OCI-LY3 (cell line): Measurements from ENCODE around the gene LAIR2.

Source experiments
- H2AFZ ChIP-seq: fragments of 200-600, 300-600 bp; shearing (Covaris generic); 2 replicates; pipeline ENCODE4 v1.6.0; 2014; ENCODE audit warnings: antibody characterized with exemption, low read depth, low read length
- H3K27ac ChIP-seq: fragments of 200-600, 300-600 bp; sonication (generic); 2 replicates; pipeline ENCODE4 v1.5.1; 2014; ENCODE audit warnings: mild to moderate bottlenecking, low read length, moderate library complexity, mixed read lengths
- H3K27me3 ChIP-seq: fragments of 200-600, 300-600 bp; sonication (generic); 2 replicates; pipeline ENCODE4 v1.6.1; 2014; ENCODE audit warnings: low read depth, low read length, mixed read lengths
- H3K36me3 ChIP-seq: fragments of 200-600, 300-600 bp; sonication (generic); replicated peaks from 2 replicates; pipeline ENCODE3; 2014; ENCODE audit warnings: low read depth, low read length, mixed read lengths
- H3K4me1 ChIP-seq: fragments of 300-600, 200-600 bp; sonication (generic); 2 replicates; pipeline ENCODE4 v1.6.1; 2014; ENCODE audit warnings: low read length, mixed read lengths
- H3K4me2 ChIP-seq: fragments of 200-600, 300-600 bp; sonication (generic); 2 replicates; pipeline ENCODE4 v1.6.1; 2014; ENCODE audit warnings: low read length, mixed read lengths
- H3K4me3 ChIP-seq: fragments of 300-600, 200-600 bp; sonication (generic); 2 replicates; pipeline ENCODE4 v1.5.1; 2014; ENCODE audit warnings: antibody characterized with exemption, mild to moderate bottlenecking, low read length, moderate library complexity
- H3K79me2 ChIP-seq: fragments of 300-600, 200-600 bp; shearing (Covaris generic); 2 replicates; pipeline ENCODE4 v1.6.1; 2014; ENCODE audit warnings: mild to moderate bottlenecking, low read length, mixed read lengths
- H3K9ac ChIP-seq: fragments of 300-600, 200-600 bp; shearing (Covaris generic); 2 replicates; pipeline ENCODE4 v1.6.0; 2014; ENCODE audit warnings: mild to moderate bottlenecking, low read length, moderate library complexity
- H3K9me3 ChIP-seq: fragments of 200-600, 300-600 bp; shearing (Covaris generic); 2 replicates; pipeline ENCODE4 v1.6.1; 2014; ENCODE audit warnings: low read length, mixed read lengths; ENCODE audit not compliant: insufficient read depth
- H4K20me1 ChIP-seq: fragments of 200-600, 300-600 bp; sonication (generic); 2 replicates; pipeline ENCODE4 v1.6.1; 2016; ENCODE audit warnings: low read length, mixed read lengths; ENCODE audit not compliant: insufficient read depth
- EZH2phosphoT487 ChIP-seq: fragments of 200-600 bp; shearing (Covaris generic); IDR thresholded peaks from 2 replicates; pipeline ENCODE4 v1.6.1; 2018; ENCODE audit warnings: antibody characterized with exemption, mixed run types, low read depth
- TF ChIP-seq, protein P1 (sequence below): fragments of 200-600, 300-600 bp; sonication (generic); IDR thresholded peaks from 2 replicates; pipeline ENCODE4 v1.5.1; 2014; ENCODE audit warnings: antibody characterized with exemption, low read length, low read depth

Gene LAIR2

DNA sequence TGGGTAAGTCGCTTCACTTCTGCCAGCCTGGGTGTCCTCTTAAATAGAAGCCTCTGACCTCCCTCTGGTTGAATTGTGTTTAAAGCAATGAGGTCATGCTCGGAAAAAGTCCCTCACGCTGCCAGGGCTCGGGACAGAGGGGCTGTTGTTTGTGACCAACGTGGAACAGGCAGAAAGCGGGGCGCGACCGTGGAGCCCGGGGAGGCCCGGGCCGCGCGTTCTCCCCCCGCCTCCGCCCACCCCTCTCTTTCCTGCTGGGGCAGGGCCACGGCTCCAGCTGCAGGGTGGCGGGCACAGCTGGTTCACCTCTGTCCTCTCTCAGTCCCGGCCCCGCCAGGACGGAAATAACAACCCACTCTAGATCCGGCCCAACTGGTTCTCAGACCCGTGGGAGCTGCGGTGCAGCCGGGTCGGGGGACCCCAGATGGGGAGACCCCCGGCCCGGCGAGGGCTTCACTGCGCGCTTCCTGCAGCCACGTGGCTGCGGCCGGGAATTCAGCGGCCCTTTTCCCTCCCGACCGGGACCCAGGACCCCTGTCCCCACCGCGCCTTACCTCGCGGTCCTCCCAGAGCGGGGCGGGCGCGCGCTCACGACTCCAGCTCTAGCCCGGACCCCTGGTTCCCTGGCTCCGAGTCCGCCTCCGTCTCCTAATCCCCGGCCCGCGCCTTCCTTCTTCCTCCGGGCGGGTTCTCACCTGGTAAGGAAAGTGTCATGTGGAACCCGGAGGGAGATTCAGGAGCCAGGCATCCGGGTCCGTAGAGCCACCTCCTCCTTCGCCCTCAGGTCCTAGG lies 31.4 kb upstream of the LAIR2 start:
- no peaks in the 10 kb centered on the region for H4K20me1 ChIP-seq
- 0 out of 2 replicates have a peak, but pooled peaks cover 5% of the 10 kb centered on the region for H3K4me1 ChIP-seq
- H3K4me3 ChIP-seq: no peak overlapping the region
- H3K4me2 ChIP-seq: no peak overlapping the region
- no peak overlapping the region for H3K9ac ChIP-seq
- H3K27ac ChIP-seq: no peak overlapping the region
- no peak overlapping the region for H2AFZ ChIP-seq
- no peaks in the 10 kb centered on the region for H3K9me3 ChIP-seq
- no peaks in the 10 kb centered on the region for H3K36me3 ChIP-seq
- peaks cover 24% of the 10 kb centered on the region for H3K27me3 ChIP-seq
- TF ChIP-seq, protein P1, sequence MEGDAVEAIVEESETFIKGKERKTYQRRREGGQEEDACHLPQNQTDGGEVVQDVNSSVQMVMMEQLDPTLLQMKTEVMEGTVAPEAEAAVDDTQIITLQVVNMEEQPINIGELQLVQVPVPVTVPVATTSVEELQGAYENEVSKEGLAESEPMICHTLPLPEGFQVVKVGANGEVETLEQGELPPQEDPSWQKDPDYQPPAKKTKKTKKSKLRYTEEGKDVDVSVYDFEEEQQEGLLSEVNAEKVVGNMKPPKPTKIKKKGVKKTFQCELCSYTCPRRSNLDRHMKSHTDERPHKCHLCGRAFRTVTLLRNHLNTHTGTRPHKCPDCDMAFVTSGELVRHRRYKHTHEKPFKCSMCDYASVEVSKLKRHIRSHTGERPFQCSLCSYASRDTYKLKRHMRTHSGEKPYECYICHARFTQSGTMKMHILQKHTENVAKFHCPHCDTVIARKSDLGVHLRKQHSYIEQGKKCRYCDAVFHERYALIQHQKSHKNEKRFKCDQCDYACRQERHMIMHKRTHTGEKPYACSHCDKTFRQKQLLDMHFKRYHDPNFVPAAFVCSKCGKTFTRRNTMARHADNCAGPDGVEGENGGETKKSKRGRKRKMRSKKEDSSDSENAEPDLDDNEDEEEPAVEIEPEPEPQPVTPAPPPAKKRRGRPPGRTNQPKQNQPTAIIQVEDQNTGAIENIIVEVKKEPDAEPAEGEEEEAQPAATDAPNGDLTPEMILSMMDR: no peak
- no peak for TF ChIP-seq EZH2phosphoT487
- no peaks in the 10 kb centered on the region for H3K79me2 ChIP-seq

- Histone ChIP-seq H3K27ac (no peak within 1 kb of the TSS), H3K4me1 (0 out of 2 replicates have a peak, but pooled peaks cover 5% of the 10 kb centered on the region), H3K9ac (no peak within 1 kb of the TSS), H3K36me3 (no peaks in the 10 kb centered on the region), H3K27me3 (peaks cover 34% of the 10 kb centered on the region), H4K20me1 (no peaks in the 10 kb centered on the region), H2AFZ (0 out of 2 replicates have a peak within 1 kb of the TSS, but pooled peaks have one; percentile 33), H3K9me3 (no peaks in the 10 kb centered on the region), H3K4me3 (no peak within 1 kb of the TSS), H3K79me2 (no peaks in the 10 kb centered on the region), H3K4me2 (no peak within 1 kb of the TSS)
- TF ChIP-seq, protein P1: no peak
- no peak for TF ChIP-seq EZH2phosphoT487
These were observed 29.4 kb upstream of the LAIR2 start, which contains the start of gene CDC42EP5 for GRCh38 chr19:54473071-54473891. Gene CDC42EP5 (minus strand): TSS chr19:54473296. CDS start chr19:54465547, 7,749 bp downstream.

GRCh38 chr19:54473892-54474372 lies 28.7 kb upstream of the LAIR2 start:
- Histone ChIP-seq H4K20me1 (no peaks in the 10 kb centered on the region), H2AFZ (no peak overlapping the region), H3K4me2 (no peak overlapping the region), H3K79me2 (no peaks in the 10 kb centered on the region), H3K4me1 (0 out of 2 replicates have a peak, but pooled peaks cover 5% of the 10 kb centered on the region), H3K9ac (no peak overlapping the region), H3K27me3 (peaks cover 34% of the 10 kb centered on the region), H3K36me3 (no peaks in the 10 kb centered on the region), H3K4me3 (no peak overlapping the region), H3K27ac (no peak overlapping the region), H3K9me3 (no peaks in the 10 kb centered on the region)
- TF ChIP-seq, protein P1: no peak
- no peak for TF ChIP-seq EZH2phosphoT487

- Histone ChIP-seq H3K27me3 (peaks cover 31% of the 10 kb centered on the region), H3K4me2 (no peak overlapping the region), H3K4me3 (no peak overlapping the region), H2AFZ (no peak overlapping the region), H3K4me1 (0 out of 2 replicates have a peak, but pooled peaks cover 5% of the 10 kb centered on the region), H3K27ac (no peak overlapping the region), H3K9ac (no peak overlapping the region), H3K9me3 (no peaks in the 10 kb centered on the region), H3K36me3 (no peaks in the 10 kb centered on the region), H3K79me2 (no peaks in the 10 kb centered on the region), H4K20me1 (no peaks in the 10 kb centered on the region)
- TF ChIP-seq, protein P1: no peak
These were observed 26.9 kb upstream of the LAIR2 start for GRCh38 chr19:54475706-54476105.
